NT2/D1 (cell line): ENCODE measurements around the gene ADCY9.

Experiments
- SUZ12 ChIP-seq: IDR thresholded peaks from 2 replicates; pipeline ENCODE4 v1.6.1; 2011; ENCODE audit not compliant: insufficient read length, insufficient read depth; ENCODE audit errors: extremely low read depth
- YY1 ChIP-seq: IDR thresholded peaks from 2 replicates; pipeline ENCODE4 v1.6.1; 2011; ENCODE audit not compliant: insufficient read length, insufficient read depth
- ZNF274 ChIP-seq: IDR thresholded peaks from 2 replicates; pipeline ENCODE4 v1.6.1; 2011; ENCODE audit warnings: mild to moderate bottlenecking, low read depth, low read length

DNA sequence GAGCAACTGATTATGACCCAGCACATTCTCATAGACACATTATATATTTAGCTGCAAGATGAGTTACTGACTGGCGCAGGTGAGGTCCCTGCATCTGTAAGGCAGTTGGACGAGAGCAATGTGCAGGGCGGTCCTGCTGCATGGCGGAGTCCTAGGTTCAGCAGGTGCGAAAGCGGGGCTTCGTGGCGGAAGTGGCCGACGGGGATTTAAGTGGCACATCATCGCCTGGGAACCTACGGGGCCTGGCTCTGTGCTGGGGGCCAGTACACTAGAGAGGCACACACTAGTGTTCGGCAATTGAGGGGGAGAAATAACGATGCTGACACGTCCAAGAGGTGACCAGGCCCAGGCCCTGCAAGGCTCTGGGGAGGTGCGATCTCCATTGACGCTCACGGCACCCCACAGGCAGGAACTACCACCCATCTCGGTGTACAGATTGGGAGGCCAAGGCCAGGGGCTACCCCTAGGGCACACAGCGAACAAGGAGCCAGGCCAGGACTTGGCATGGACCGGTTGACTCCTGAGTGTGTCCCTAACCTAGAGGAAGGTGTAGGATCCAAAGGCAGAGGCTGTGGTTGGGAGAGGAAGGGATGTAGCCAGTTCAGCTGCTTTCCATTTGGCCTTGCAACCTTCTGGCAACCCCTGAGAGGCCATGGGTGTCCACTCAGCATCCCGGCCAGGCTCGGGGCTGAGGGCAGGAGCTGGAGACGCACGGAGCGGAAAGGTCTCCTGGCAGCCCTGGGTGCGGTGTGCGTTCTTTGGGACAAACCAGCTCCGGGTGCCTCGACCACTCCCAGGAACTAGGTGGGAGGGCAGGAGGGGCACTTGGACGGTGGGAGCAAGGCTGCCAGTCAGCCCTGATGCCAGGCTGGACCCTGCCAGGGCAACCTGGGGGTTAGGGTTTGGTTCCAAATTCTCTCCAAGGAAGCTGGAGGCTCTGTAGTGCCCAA lies 131.9 kb downstream of the ADCY9 start:
- TF ChIP-seq ZNF274 (no peak), YY1 (no peak), SUZ12 (no peak)
